ENCODE data around the gene ANKRD28.

Gene ANKRD28

GRCh38 chr3:15724446-15724845, 73.3 kb downstream of the ANKRD28 start:
- H2AK5ac ChIP-seq (ENCODE audit: low read length, severe bottlenecking): no peak overlapping the region
- H4K91ac ChIP-seq (ENCODE audit: low read length): no peak overlapping the region
- no peak overlapping the region for H3K23ac ChIP-seq (ENCODE audit: low read length in 2 of 2)
- H2BK12ac ChIP-seq (ENCODE audit: low read length in 2 of 2): no peak overlapping the region
- peaks cover 9% of the 10 kb centered on the region for H3K4me1 ChIP-seq (ENCODE audit: control insufficient read depth, insufficient read depth, low read depth, low read length)
- no CpG with 5 or more reads among the region's 1 CpG for WGBS
- no peak overlapping the region for H3K27ac ChIP-seq (ENCODE audit: low read length, poor library complexity, severe bottlenecking)
- H2BK15ac ChIP-seq (ENCODE audit: low read depth, poor library complexity, severe bottlenecking): no peak overlapping the region
- no peak overlapping the region for H2BK120ac ChIP-seq (ENCODE audit: low read depth, low read length)
- H3K36me3 ChIP-seq (ENCODE audit: control insufficient read depth in 1 of 2, insufficient read depth in 2 of 2, low read depth in 1 of 2, low read length in 2 of 2): peaks cover 6 to 94% of the 10 kb centered on the region in 2 experiments
- H3K4me3 ChIP-seq (ENCODE audit: insufficient read depth in 1 of 2, low read depth in 1 of 2, low read length in 2 of 2): no peak overlapping the region
- no peak overlapping the region for H3K4ac ChIP-seq (ENCODE audit: low read depth in 1 of 2, low read length in 2 of 2)
- no peak overlapping the region for H3K4me2 ChIP-seq (ENCODE audit: low read length, poor library complexity, severe bottlenecking)
- H3K18ac ChIP-seq (ENCODE audit: low read depth in 1 of 2, low read length in 2 of 2): no peak overlapping the region
- H3K9ac ChIP-seq (ENCODE audit: low read length): no peak overlapping the region
- H3K27me3 ChIP-seq (ENCODE audit: control insufficient read depth in 1 of 2, insufficient read depth in 1 of 2, low read length in 2 of 2): no peaks in the 10 kb centered on the region
- H4K8ac ChIP-seq (ENCODE audit: low read length): no peak overlapping the region
- peaks cover 17% of the 10 kb centered on the region for H3K79me1 ChIP-seq (replicated peaks; ENCODE audit: low read length, poor library complexity, severe bottlenecking)
- no peak for DNase-seq
- H2AFZ ChIP-seq (ENCODE audit: low read depth, low read length): no peak overlapping the region
- no peak overlapping the region for H2BK5ac ChIP-seq (ENCODE audit: low read depth, low read length, poor library complexity, severe bottlenecking)
- H3K9me3 ChIP-seq (ENCODE audit: control insufficient read depth, low read length): no peaks in the 10 kb centered on the region
- no peak overlapping the region for H3K14ac ChIP-seq (ENCODE audit: low read length in 2 of 2)

GRCh38 chr3:15723624-15723884, 74.2 kb downstream of the ANKRD28 start:
- Histone ChIP-seq H3K4me1 (ENCODE audit: control insufficient read depth, insufficient read depth, low read depth, low read length) (peaks cover 7% of the 10 kb centered on the region), H3K23ac (ENCODE audit: low read length in 2 of 2) (no peak overlapping the region), H3K4me2 (ENCODE audit: low read length, poor library complexity, severe bottlenecking) (no peak overlapping the region), H4K91ac (ENCODE audit: low read length) (no peak overlapping the region), H2BK120ac (ENCODE audit: low read depth, low read length) (no peak overlapping the region), H3K9me3 (ENCODE audit: control insufficient read depth, low read length) (no peaks in the 10 kb centered on the region), H3K36me3 (ENCODE audit: control insufficient read depth in 1 of 2, insufficient read depth in 2 of 2, low read depth in 1 of 2, low read length in 2 of 2) (peaks cover 6 to 94% of the 10 kb centered on the region in 2 experiments), H2BK12ac (ENCODE audit: low read length in 2 of 2) (no peak overlapping the region), H3K27ac (ENCODE audit: low read length, poor library complexity, severe bottlenecking) (no peak overlapping the region), H3K4ac (ENCODE audit: low read depth in 1 of 2, low read length in 2 of 2) (no peak overlapping the region), H3K4me3 (ENCODE audit: insufficient read depth in 1 of 2, low read depth in 1 of 2, low read length in 2 of 2) (no peak overlapping the region), H3K9ac (ENCODE audit: low read length) (peak overlapping the region; percentile 23), H4K8ac (ENCODE audit: low read length) (no peak overlapping the region), H3K79me1 (replicated peaks; ENCODE audit: low read length, poor library complexity, severe bottlenecking) (peaks cover 17% of the 10 kb centered on the region), H3K14ac (ENCODE audit: low read length in 2 of 2) (no peak overlapping the region), H2AFZ (ENCODE audit: low read depth, low read length) (no peak overlapping the region), H3K27me3 (ENCODE audit: control insufficient read depth in 1 of 2, insufficient read depth in 1 of 2, low read length in 2 of 2) (no peaks in the 10 kb centered on the region), H2BK15ac (ENCODE audit: low read depth, poor library complexity, severe bottlenecking) (no peak overlapping the region), H2AK5ac (ENCODE audit: low read length, severe bottlenecking) (no peak overlapping the region), H3K18ac (ENCODE audit: low read depth in 1 of 2, low read length in 2 of 2) (no peak overlapping the region), H2BK5ac (ENCODE audit: low read depth, low read length, poor library complexity, severe bottlenecking) (peak overlapping the region; percentile 66)
- no peak for DNase-seq

GRCh38 chr3:15722877-15723623, 74.7 kb downstream of the ANKRD28 start:
- Histone ChIP-seq H3K36me3 (ENCODE audit: control insufficient read depth in 1 of 2, insufficient read depth in 2 of 2, low read depth in 1 of 2, low read length in 2 of 2) (peaks cover 6 to 94% of the 10 kb centered on the region in 2 experiments), H3K18ac (ENCODE audit: low read depth in 1 of 2, low read length in 2 of 2) (no peak overlapping the region), H2AFZ (ENCODE audit: low read depth, low read length) (no peak overlapping the region), H3K27me3 (ENCODE audit: control insufficient read depth in 1 of 2, insufficient read depth in 1 of 2, low read length in 2 of 2) (no peaks in the 10 kb centered on the region), H3K9me3 (ENCODE audit: control insufficient read depth, low read length) (no peaks in the 10 kb centered on the region), H3K27ac (ENCODE audit: low read length, poor library complexity, severe bottlenecking) (no peak overlapping the region), H2BK12ac (ENCODE audit: low read length in 2 of 2) (no peak overlapping the region), H3K4ac (ENCODE audit: low read depth in 1 of 2, low read length in 2 of 2) (no peak overlapping the region), H4K8ac (ENCODE audit: low read length) (no peak overlapping the region), H3K4me2 (ENCODE audit: low read length, poor library complexity, severe bottlenecking) (no peak overlapping the region), H2BK120ac (ENCODE audit: low read depth, low read length) (no peak overlapping the region), H4K91ac (ENCODE audit: low read length) (no peak overlapping the region), H2BK15ac (ENCODE audit: low read depth, poor library complexity, severe bottlenecking) (no peak overlapping the region), H2AK5ac (ENCODE audit: low read length, severe bottlenecking) (no peak overlapping the region), H3K9ac (ENCODE audit: low read length) (no peak overlapping the region), H3K4me3 (ENCODE audit: insufficient read depth in 1 of 2, low read depth in 1 of 2, low read length in 2 of 2) (no peak overlapping the region), H3K79me1 (replicated peaks; ENCODE audit: low read length, poor library complexity, severe bottlenecking) (peaks cover 16% of the 10 kb centered on the region), H3K23ac (ENCODE audit: low read length in 2 of 2) (no peak overlapping the region), H3K14ac (ENCODE audit: low read length in 2 of 2) (no peak overlapping the region), H2BK5ac (ENCODE audit: low read depth, low read length, poor library complexity, severe bottlenecking) (peak overlapping the region; percentile 66), H3K4me1 (ENCODE audit: control insufficient read depth, insufficient read depth, low read depth, low read length) (peaks cover 5% of the 10 kb centered on the region)
- 88% methylated on average over 2 of the region's 3 CpGs for WGBS
- DNase-seq: no peak

GRCh38 chr3:15716178-15716577, 81.6 kb downstream of the ANKRD28 start:
- Histone ChIP-seq H2BK12ac (ENCODE audit: low read length in 2 of 2) (no peak overlapping the region), H2AK5ac (ENCODE audit: low read length, severe bottlenecking) (no peak overlapping the region), H3K14ac (ENCODE audit: low read length in 2 of 2) (no peak overlapping the region), H3K23ac (ENCODE audit: low read length in 2 of 2) (no peak overlapping the region), H3K4ac (ENCODE audit: low read depth in 1 of 2, low read length in 2 of 2) (no peak overlapping the region), H4K91ac (ENCODE audit: low read length) (no peak overlapping the region), H2BK15ac (ENCODE audit: low read depth, poor library complexity, severe bottlenecking) (no peak overlapping the region), H3K4me1 (ENCODE audit: control insufficient read depth, insufficient read depth, low read depth, low read length) (no peaks in the 10 kb centered on the region), H3K27me3 (ENCODE audit: control insufficient read depth in 1 of 2, insufficient read depth in 1 of 2, low read length in 2 of 2) (no peaks in the 10 kb centered on the region), H3K36me3 (ENCODE audit: control insufficient read depth in 1 of 2, insufficient read depth in 2 of 2, low read depth in 1 of 2, low read length in 2 of 2) (peaks cover 0 to 87% of the 10 kb centered on the region in 2 experiments), H3K9me3 (ENCODE audit: control insufficient read depth, low read length) (no peaks in the 10 kb centered on the region), H3K9ac (ENCODE audit: low read length) (no peak overlapping the region), H3K4me2 (ENCODE audit: low read length, poor library complexity, severe bottlenecking) (no peak overlapping the region), H2BK5ac (ENCODE audit: low read depth, low read length, poor library complexity, severe bottlenecking) (no peak overlapping the region), H3K18ac (ENCODE audit: low read depth in 1 of 2, low read length in 2 of 2) (no peak overlapping the region), H4K8ac (ENCODE audit: low read length) (no peak overlapping the region), H3K27ac (ENCODE audit: low read length, poor library complexity, severe bottlenecking) (no peak overlapping the region), H3K79me1 (replicated peaks; ENCODE audit: low read length, poor library complexity, severe bottlenecking) (peaks cover 14% of the 10 kb centered on the region), H2AFZ (ENCODE audit: low read depth, low read length) (no peak overlapping the region), H3K4me3 (ENCODE audit: insufficient read depth in 1 of 2, low read depth in 1 of 2, low read length in 2 of 2) (no peak overlapping the region), H2BK120ac (ENCODE audit: low read depth, low read length) (no peak overlapping the region)
- no peak for DNase-seq
- 94% methylated on average over 3 of the region's 3 CpGs for WGBS

Data from mesenchymal stem cell (in vitro differentiated cells and primary cell).